SK-N-MC (cell line): ENCODE results near the gene MACROD2.

Experiments
- EZH2 ChIP-seq: fragments of 200-600 bp; sonication (generic); IDR thresholded peaks from one replicate; pipeline ENCODE4 v1.6.1; 2017; ENCODE audit warnings: antibody characterized with exemption
- POLR2AphosphoS5 ChIP-seq: IDR thresholded peaks from 2 replicates; pipeline ENCODE4 v1.6.1; 2012; ENCODE audit warnings: mild to moderate bottlenecking, low read depth, low read length, borderline replicate concordance

GRCh38 chr20:15637950-15638754, 1642.8 kb downstream of the MACROD2 start:
- TF ChIP-seq POLR2AphosphoS5: no peak
- no peak for TF ChIP-seq EZH2
